Hippocampal formation (tissue), 2 donors: ENCODE results near the gene LGR6.

ENCODE experiments used
- DNase-seq, 2 donors: peaks; one replicate each; lab custom pipeline; 2025; lab: John Stamatoyannopoulos, UW

LGR6 gene

GRCh38 chr1:202264726-202265125 lies 71.1 kb downstream of the LGR6 start:
- DNase-seq: no peak

GRCh38 chr1:202266061-202266765 lies 72.6 kb downstream of the LGR6 start:
- no peak for DNase-seq

GRCh38 chr1:202268032-202268431 lies 74.4 kb downstream of the LGR6 start:
- no peak for DNase-seq

GRCh38 chr1:202268817-202269216 lies 75.2 kb downstream of the LGR6 start:
- DNase-seq: no peak

- DNase-seq: no peak
Observed at GRCh38 chr1:202270871-202271326, 77.3 kb downstream of the LGR6 start.

- DNase-seq: no peak
Observed at GRCh38 chr1:202272103-202272845, 78.7 kb downstream of the LGR6 start.

- DNase-seq: no peak
Observed at GRCh38 chr1:202274611-202275010, 81.0 kb downstream of the LGR6 start.

- no peak for DNase-seq
Observed at GRCh38 chr1:202275061-202275770, 81.6 kb downstream of the LGR6 start.

- no peak for DNase-seq
Observed at GRCh38 chr1:202276081-202276715, 82.6 kb downstream of the LGR6 start.

- DNase-seq: no peak
Observed at GRCh38 chr1:202276920-202277319, 83.3 kb downstream of the LGR6 start.

GRCh38 chr1:202278751-202279150 lies 85.2 kb downstream of the LGR6 start:
- no peak for DNase-seq

- no peak for DNase-seq
Observed at GRCh38 chr1:202279806-202280205, 86.2 kb downstream of the LGR6 start.

- DNase-seq: no peak
Observed at GRCh38 chr1:202280595-202280994, 87.0 kb downstream of the LGR6 start.

- no peak for DNase-seq
Observed at GRCh38 chr1:202281316-202282024, 87.9 kb downstream of the LGR6 start.

- no peak for DNase-seq
Observed at GRCh38 chr1:202282025-202282371, 88.4 kb downstream of the LGR6 start.

GRCh38 chr1:202282596-202283283 lies 89.1 kb downstream of the LGR6 start:
- DNase-seq: no peak

GRCh38 chr1:202283379-202283844 lies 89.8 kb downstream of the LGR6 start:
- DNase-seq: no peak

GRCh38 chr1:202283991-202284390 lies 90.4 kb downstream of the LGR6 start:
- DNase-seq: no peak

- DNase-seq: no peak
Observed at GRCh38 chr1:202285908-202286307, 92.3 kb downstream of the LGR6 start.

- DNase-seq: no peak
Observed at GRCh38 chr1:202286622-202287097, 93.1 kb downstream of the LGR6 start.

GRCh38 chr1:202287196-202287595 lies 93.6 kb downstream of the LGR6 start:
- no peak for DNase-seq
